ENCODE results near the gene RCL1.

RCL1 gene

DNA sequence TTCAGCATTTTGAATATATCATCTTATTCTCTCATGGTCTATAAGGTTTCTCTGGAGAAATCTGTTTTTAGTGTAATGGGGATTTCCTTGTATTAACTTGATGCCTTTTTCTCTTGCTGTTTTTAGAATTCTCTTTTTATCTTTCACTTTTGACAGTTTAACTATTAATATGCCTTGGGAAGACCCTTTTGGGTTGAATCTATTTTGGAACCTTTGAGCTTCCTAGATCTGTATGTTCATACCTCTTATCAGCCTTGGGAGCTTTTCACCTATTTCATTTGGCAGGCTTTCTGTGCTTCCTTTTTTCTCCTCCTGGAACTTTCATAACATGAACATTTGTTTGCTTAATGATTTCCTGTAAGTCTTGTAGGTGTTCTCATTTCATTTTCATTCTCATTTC, 22.2 kb downstream of the RCL1 start:
- DNase-seq: no peak

GRCh38 chr9:4815381-4815956, 22.7 kb downstream of the RCL1 start:
- no peak for DNase-seq

DNA sequence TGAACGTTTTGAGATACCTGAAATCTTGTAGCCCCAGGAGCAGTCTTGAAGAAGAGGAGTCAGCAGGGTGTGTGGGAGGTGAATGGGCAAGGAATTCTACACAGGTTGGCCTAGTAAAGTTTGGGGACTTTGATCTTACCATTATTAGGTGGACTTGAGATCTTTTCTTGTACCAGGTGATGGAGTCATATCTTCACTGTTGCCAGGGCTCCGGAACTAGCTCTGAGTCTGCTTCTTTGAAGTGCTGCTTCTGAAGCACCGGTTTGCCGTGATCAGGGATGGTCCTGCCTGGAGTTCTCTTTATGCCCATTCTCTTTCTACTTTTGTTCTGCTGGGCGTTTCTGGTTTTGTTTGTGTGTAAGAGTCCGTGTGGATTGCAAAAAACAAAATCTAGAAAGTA, 27.4 kb downstream of the RCL1 start:
- no peak for DNase-seq

GRCh38 chr9:4821133-4821532, 28.4 kb downstream of the RCL1 start:
- no peak for DNase-seq

DNA sequence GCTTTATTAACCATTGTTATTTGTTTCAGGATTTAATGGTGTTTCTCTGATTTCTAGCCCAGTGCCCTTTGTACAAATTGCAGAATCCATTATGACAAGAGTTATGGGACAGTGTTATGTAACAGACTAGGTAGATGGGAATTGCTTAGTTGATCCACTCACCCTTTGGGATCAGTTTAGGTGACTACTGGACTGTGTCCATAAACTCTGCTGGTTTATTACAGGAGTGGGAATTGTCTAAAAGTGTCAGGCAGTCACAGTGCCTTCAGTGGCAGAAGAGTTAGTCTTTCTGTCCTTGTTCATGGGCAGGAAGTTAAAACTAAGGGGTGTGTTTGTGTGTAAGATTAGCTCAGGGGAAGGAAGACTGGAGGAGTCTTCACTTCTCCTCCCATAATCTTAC, 29.3 kb downstream of the RCL1 start:
- no peak for DNase-seq

DNA sequence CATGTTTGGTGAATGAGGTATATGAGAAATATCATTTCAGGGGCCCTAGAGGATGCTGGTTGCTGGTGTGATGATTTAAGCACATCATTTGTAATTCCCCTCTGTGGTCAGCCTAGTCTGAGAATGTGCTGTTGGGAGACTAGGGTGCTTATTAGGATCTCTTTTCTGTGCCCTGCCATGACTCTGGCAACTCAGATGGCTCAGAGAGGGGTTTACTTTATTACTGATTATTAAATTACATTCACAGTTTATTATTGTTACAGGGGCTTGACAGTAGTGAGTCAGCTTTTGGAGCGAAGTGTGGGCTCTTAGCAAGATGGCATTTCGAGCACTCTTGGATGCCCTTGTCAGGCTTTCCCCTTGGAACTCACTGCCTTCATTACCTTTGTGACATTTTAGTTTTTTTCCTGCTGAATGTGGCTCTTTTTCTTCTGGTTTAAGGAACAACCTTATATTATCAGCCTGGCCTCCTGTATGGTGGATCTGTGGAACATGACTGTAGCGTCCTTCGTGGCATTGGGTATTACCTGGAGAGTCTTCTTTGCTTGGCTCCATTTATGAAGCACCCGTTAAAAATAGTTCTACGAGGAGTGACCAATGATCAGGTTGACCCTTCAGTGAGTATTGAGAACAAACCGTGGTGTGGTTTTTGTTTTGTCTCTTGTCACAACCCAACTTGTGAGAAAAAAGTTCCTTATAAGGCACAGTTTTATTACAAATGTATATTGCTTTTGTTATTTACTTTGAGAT, 33.8 kb downstream of the RCL1 start:
- no peak for DNase-seq

GRCh38 chr9:4827224-4827623, 34.5 kb downstream of the RCL1 start:
- no peak for DNase-seq

GRCh38 chr9:4828761-4829160, 36.0 kb downstream of the RCL1 start:
- DNase-seq: no peak

GRCh38 chr9:4829969-4830368, 37.2 kb downstream of the RCL1 start:
- no peak for DNase-seq

GRCh38 chr9:4830699-4831098, 38.0 kb downstream of the RCL1 start:
- no peak for DNase-seq

- no peak for DNase-seq
These were observed 38.4 kb downstream of the RCL1 start for GRCh38 chr9:4831119-4831518.

GRCh38 chr9:4831944-4832343, 39.2 kb downstream of the RCL1 start:
- no peak for DNase-seq

DNA sequence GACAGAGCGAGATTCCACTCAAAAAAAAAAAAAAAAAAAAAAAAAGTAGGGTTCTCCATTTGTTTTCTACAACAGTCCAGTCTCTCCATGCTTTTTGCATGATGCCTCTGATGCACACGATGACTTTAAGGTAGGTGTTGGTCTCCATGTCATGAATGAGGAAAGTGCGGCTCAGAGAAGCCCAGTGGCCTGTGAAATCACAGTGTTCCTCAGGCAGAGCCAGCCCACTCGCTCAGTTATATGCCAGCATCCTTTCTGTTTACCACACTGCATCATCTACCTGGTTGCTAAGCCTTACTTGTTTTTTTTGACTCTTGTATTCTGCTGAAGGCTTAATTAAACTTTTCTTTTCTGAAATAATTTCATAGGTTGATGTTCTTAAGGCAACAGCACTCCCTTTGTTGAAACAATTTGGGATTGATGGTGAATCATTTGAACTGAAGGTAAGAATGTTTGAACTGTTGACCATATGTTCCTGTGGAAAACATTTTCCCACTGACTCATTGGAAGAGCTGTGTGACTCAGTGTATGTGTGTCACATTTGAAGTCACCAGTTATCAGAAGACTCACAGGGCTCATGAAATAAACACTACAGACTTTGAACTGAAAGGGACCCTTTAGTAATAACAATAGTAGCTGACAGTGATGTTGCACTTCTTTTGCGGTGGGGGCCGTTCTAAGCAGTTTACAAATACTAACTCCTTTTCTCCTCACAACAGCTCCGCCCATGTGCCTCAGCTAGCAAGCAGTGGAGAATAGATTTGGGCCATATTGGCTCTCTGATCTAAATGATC, 40.2 kb downstream of the RCL1 start:
- no peak for DNase-seq

DNA sequence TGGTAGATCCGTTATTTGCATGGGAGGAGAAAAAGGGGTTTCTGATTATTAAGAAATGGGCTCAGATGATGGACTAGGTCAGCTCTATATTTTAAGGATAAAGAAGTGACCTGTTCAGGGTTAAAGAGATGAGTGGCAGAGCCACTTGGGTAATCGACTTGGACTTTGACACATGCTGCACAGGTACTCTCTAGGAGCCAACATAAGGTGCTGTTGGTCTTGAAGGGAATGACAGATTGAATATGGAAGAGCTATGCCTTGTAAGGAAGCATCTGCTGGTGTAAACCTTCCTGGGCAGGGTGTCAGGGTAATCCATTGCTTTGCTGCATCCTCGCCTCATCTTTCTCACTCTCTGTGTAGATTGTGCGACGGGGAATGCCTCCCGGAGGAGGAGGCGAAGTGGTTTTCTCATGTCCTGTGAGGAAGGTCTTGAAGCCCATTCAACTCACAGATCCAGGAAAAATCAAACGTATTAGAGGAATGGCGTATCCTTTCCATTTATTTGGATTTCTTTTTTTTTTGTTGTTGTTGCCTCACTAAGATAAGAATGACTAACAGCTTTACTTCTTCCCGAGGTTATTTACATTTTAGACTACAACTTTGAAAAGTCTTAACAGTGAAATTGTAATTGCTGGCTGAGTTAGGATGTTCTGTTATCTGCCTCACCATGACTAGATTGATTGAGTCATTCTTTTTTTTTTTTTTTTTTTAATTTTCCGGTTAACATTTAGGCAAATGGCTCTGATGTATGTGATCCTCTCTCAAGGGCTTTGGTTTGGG, 41.2 kb downstream of the RCL1 start:
- DNase-seq: no peak

DNA sequence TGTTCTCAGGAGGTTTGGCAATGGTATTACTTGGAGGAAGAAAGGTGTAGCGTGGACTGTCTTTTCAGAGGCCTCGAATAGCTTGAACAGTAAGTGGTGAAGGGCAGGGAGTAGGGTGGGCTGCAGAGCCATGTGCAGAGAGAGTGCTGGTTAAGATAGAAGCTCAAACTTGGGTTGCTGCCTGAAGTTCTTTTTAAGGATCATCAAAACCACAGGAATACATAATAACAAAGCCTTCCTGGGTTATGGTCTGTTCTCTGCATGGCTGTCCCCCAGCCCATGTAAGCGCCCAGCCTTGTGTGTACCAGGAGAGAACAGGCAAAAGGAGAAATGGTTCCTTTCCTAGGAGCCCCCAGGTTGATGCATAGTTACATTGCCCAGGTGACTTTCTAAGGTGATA, 43.9 kb downstream of the RCL1 start:
- DNase-seq: no peak

DNA sequence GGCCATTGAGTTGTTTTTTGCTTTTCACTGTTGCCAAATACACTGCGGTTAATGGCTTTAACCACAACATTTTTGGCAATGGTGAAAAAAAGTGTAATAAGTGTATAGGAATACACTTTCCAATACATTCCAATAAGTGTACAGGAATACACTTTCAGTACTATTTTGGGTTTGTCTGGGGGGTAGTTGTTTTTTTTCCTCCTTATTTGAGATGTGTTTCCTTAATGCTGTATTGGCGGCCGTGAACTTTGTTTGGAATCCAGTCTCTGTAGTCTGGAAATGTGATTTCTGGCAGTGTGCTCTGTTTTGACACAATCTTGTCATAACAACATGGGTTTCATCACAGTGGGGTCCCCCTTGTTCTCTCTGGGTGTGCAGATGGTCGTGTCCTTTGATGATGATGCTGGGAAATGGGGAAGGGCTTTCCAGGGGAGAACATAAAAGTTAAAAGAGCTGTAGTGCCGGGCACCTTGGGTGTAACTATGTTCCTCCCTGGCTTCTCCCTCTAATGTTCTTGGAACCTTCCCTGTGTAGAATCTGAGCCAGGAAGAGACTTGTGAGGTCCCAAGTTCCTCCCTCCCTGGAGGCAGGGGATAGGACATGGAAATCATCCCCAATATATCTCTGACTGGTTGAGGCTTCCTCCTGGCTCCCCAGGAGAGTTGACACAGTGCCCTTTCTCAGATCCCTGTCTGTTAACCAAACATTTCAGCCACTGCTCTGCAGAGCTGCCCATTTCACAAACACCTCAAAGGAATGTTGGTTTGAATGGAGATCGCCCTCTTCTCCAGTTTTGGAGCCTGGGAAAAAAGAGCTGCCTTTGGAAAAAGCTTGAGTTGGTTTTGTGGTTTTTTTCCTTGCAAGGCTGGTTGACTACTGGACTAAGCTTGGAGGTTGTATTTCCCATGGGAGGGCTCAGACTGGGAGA, 44.8 kb downstream of the RCL1 start:
- DNase-seq: no peak

DNA sequence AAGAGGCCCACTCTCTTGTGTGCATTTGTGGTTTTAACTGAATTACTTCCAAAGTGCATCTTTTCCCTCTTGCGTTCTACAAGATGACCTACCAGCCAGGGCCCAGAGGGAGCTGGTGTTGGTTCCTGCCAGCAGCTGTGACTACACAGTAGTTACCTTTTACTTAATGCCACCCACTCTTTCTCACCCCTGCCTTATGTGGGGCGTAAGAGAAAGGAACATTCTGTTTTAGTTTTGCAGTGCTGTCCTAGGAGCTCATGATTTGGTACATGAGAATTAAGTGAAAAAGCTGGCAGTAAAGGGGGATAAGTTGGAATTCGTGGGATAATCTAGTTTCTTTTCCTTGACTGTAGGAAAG, 45.4 kb downstream of the RCL1 start:
- DNase-seq: no peak

GRCh38 chr9:4839470-4839912, 46.7 kb downstream of the RCL1 start:
- DNase-seq: no peak

GRCh38 chr9:4840018-4840417, 47.3 kb downstream of the RCL1 start:
- no peak for DNase-seq

- no peak for DNase-seq
These were observed 49.5 kb downstream of the RCL1 start for GRCh38 chr9:4842213-4842612.

- no peak for DNase-seq
These were observed 50.0 kb downstream of the RCL1 start for GRCh38 chr9:4842734-4843133.
